ENCODE measurements around the gene SOCS1.
"Not testable (repeated sequence)": the region's sequence is repeated elsewhere in the genome, so short reads cannot be mapped to it uniquely, and the experiment has no call there.

The SOCS1 gene

DNA sequence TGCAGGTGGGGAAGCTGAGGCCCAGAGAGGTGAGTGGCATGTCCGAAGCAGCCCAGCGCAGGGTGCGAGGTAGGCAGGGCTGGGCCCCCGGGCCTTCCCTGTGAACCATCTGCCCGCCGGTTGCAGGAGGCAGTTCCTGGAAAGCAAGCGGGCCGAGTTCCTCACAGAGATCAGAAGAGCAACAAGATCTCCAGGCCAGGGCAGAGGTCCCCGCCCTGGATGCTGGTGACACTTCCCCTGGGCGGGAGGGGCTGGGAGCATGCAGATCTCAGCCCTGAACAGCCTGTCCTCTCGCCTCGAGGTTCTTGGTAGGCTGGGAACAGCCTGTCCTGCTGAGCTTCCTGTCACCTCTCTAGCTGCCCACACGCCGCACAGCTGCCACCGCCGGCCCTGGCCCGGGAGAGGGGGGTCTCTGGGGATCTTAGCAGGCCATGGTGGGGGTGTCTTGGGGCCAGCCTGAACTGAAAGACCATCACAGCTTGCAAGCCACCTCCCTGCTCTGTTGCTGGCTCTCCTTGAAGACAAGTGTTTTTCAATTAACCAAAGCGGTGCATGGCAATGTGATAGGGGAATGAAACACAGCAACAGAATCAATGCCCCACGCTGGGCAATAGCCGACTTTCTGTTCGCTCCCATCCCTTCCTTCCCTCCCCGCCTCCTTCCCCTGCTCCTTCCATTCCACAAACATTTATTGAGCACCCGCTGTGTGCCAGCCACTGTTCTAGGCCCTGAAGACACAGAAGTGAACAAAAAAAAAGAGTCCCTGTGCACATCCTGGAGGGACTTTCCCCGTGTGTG lies 31.7 kb downstream of the SOCS1 start:
- DNase-seq: peak; percentile 87 to 96

DNA sequence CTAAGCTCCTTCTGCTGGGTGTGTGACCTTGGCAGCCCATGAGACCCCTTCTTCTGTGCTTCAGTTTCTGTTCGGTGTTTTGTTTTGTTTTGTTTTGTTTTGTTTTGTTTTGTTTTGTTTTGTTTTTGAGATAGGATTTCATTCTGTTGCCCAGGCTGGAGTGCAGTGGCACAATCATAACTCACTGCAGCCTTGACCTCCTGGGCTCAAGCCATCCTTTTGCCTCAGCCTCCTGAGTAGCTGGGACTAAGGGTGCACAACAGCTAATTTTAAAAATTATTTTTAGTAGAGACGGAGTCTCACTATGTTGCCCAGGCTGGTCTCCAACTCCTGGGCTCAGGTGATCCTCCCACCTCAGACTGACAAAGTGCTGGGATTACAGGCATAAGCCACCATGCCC lies 35.5 kb downstream of the SOCS1 start:
- DNase-seq: not testable (repeated sequence)

GRCh38 chr16:11219178-11219577 lies 36.8 kb downstream of the SOCS1 start:
- DNase-seq: peak; percentile 70 to 82

DNA sequence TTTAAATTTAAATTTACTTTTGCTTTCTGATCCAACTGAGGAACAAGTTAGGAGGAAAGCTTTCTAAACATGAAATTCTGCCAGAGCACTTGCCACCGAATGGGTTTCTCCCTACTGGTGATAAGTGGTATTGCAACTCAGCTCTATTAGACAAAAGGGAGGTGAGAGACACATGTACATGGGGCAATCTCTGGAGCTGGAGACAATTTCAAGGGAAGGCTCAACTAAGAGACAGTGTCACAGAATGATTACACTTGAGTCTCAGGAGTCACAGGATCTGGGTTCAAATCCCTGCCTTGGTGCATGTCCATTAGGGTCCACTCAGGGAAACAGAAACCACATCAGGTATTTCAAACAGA lies 37.4 kb downstream of the SOCS1 start:
- DNase-seq: no peak

GRCh38 chr16:11217651-11218603 lies 38.1 kb downstream of the SOCS1 start:
- no peak for DNase-seq

DNA sequence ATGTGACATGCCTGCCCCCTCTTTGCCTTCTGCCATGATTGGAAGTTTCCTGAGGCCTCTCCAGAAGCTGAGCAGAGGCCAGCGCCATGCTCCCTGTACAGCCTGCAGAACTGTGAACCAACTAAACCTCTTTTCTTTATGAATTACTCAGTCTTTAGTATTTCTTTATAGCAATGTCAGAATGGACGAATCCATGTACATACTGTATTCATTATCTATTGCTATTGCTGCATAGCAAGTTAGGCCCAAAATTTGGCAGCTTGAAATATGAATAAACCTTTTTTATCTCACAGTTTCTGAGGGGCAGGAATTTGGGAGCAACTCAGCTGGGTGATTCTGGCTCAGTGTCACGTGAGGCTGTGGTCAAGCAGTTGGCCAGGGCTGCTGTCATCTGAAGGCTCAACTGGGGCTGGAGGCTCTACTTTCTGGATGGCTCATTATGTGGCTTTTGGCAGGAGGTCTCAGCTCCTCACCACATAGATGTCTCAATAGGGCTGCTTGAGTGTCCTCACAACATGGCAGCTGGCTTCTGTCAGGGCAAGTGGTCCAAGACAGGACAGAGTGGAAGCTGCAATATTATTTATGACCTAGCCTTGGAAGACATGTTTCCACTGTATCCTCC lies 40.0 kb downstream of the SOCS1 start:
- no peak for DNase-seq

DNA sequence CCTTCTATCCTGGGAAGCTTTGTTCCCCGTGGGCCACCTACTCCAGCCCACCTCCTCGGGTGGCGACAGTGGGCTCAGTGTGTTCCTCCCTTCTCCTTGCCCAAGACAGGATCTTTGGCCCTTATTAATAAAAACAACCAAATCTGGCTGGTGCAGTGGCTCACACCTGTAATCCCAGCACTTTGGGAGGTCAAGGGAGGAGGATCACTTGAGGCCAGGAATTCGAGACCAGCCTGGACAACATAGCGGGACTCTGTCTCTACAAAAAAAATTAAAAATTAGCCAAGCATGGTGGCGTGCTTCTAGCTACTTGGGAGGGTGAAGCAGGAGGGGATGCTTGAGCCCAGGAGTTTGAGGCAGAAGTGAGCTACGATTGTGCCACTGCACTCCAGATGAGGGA lies 42.2 kb downstream of the SOCS1 start:
- DNase-seq: no peak

DNA sequence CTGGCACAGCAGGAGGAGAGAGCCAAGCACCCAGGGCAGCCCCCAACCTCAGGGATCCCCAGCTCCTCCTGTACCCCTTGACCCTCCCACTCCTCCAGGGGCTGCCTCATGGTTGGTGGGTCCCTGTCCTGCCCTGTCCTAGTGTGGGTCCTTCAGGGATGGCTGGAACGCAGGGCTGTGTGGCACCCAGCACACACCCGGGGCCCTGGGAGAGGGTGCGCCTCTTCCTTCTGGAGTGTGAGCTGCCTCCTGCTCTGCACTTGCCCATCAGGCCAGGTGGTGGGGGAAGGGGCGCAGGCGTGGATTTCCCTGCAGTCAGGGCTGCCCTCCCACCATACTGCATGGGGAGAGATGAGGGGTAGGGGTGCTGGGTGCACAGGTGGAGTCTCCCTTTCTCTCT lies 42.6 kb downstream of the SOCS1 start:
- no peak for DNase-seq

DNA sequence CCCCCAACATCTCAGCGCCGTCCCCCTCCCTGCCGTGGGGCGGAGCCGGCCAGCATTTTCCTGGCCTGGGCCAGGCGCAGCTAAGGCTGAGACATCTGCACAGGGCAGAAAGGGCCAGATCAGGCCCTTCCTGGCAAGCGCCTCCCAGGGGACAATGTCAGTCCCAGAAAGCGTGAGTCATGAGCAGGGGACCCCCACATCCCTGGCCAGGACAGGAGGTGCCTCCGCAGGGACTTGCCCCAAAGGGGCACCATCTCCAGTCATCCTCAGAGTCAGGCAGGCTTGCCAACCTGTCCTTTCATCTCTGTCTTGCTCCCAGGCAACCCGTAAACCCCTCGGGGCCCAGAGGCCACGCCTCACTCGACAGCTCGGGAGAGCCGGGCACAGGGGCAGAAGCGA lies 43.2 kb downstream of the SOCS1 start:
- no peak for DNase-seq

DNA sequence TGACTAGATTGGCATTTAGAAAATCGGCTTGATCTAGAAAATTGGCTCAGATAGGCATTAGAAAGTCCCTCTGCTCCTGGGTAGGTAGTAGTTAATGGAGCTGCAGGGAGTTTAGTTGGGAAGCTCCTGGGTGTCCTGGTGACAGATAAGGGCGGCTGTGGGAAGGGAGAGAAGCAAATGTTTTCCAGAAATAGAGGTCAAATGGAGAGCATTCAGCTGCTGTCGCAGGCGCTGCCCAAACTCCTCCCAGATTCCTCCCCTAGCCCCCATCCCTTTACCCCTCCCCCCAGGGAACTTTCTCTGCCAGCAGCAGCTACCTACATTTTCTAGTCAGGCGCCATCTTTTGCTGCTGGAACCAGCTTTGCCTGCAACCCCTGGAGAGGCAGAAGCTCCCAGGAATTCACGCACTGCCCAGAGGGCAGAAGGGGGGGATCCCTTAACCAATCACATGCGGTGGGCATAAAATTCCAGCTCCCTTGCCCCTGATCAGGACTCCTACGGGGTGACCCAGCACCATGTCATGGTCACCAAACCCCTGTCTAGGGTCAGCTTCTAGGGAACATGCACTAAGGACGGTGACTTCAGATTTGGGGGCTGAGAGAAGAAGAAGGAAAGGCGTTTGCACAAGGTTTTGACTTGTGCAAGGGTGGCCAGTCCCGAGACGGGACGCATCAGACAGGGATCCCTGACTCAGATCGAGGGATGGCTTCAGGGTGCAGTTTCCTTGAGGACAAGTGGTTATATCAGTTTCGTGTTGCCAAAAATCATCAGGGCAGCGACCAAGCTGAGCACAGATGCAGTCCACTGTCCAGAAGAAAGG lies 43.8 kb downstream of the SOCS1 start:
- no peak for DNase-seq

DNA sequence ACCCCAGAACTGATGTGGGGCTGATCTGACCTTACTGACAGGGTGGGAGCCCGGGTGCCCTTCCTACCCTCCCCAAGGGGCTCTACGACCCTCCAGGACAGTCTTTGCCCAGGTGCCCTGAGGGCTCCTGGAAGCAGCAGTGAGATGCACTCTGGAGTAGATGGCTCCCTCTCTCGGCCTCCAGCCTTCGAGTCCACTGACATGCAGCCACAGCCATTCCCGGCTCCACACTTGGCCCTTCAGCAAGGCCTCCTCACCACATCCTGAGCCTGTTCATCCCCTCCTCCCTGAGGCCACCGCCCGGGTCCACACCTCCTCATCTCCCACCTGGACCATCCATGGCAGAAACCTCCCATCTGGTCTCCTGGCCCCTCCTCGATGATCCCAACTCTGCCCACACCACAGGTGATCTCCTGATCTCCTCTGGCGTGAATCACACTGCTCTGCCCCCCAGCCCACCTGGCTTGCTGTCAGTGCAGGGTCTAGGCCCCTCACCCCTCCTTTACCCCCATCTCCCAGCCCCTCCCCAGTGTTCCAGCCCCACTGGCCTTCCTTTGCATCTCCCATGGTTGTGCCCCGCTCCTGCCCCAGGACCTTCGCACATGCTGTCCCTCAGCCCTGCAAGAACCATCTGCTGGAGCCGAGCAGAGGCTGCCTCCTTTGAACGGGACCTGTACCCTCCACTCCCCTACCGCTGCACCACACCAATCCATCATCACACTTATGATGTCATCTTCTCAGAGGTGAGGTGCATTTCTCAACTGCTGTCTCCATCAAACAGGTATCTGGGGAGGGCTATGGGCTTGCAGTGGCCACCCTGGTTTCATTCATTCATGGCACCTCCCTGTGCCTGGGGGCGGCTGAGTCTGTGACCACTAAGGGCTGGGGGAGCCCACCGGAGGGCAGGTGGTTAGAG lies 44.7 kb downstream of the SOCS1 start:
- DNase-seq: no peak

DNA sequence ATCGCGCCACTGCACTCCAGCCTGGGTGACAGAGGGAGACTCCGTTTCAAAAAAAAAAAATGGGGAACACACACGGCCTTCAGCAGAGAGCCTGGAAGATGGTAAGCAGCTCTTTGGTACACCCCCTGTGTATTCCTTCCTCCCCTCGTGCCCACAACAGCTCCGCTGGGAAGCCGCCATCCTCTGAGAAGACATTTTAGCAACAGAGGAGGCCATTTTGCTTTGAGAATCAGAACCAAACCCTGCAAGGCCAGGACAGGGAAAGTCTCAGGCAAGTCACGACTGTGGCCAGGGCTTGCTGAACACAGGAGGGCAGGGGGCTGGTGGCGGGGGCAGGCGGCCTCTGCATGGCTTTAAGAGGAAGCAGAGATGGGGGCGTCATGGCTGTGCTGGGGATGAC lies 45.7 kb downstream of the SOCS1 start:
- no peak for DNase-seq

- peak; percentile 73 to 74 for DNase-seq
These were observed 46.9 kb downstream of the SOCS1 start for GRCh38 chr16:11208916-11209665.

DNA sequence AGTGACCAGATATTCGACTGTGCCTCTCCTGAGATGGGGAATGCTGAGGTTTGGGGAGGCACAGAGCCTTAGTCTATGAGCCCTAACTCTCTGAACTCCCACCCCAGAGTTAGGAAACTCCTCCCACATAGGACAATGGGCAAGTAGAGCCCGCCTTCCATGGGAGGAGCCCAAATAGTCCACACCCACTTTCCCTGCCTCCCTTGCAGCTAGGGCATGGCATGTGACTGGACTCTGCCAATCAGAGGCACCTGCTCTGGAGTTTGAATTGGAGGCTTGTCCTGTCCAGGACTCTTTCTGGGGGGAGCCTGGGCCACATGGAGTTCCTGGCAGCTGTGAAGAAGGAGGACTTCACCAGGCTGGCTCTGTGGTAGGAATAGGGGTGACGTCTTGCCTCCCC lies 48.4 kb downstream of the SOCS1 start:
- no peak for DNase-seq

DNA sequence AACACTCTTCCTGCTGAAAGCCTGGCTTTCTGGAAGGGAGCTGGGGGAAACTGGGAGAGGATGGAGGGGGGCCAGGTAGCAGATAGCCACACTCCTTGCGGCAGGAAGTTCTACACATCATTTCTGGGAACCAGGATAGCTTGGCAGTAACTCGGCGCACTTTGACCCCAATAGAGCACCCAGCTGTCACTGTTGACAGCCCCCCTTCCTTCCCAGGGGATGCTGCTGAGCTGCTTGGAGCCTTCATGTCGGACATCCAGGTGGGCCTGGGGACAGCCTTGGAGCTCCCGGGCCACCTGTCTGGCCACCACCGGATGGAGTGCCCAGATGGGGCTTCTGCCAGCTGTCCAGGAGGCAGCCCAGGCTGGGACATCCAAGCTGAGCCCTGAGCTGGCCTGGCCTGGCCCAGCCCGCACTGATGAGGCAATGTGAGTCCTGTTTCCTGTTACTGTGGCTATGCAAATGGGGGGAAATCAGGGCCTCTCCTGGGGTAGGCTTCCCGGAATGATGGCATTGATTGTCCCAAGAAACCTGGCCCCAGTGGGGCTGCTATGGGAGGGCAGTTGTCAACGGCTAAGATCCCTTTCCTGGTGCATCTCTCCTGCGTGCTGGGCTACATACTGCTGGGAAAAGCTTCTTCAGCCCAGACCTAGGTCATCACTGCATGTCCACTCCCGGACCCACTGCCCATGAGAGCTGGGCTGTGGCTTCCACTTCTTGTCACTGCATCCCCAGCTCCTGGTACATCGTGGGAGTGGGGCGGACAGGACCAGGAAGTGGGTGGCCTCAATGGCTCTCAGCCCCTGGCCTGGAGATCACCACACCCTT lies 50.0 kb downstream of the SOCS1 start:
- peak; percentile 22 to 28 for DNase-seq

DNA sequence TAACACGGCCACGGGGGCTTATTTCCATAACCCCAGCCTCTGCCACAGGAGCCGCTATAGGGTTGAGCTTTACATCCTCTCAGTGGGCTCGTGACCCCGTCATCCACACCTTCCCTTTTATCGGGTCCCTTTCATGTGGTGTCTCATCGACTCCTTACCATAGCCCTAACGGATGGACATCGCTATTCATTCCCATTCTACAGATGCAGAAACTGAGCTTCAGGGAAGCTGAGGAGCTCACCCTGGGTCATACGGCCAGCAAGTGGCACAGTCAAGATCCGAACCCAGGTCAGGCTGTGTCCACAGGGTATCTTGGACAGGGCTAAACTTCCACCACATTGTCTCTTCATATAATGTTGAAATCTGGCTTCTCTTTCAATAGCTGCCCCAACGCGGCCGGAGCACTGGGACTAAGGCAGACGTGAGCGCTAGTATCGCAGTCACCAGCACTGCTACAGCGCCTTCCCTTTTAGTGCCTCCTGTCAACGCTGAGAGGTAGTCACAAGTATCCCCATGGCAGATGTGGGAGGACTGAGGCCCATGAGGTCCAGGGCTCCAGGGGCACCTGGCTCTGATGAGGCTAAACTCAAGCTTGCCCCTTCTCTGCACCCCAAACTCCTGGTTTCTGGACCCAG lies 50.8 kb downstream of the SOCS1 start:
- DNase-seq: no peak

- DNase-seq: no peak
These were observed 51.4 kb downstream of the SOCS1 start for GRCh38 chr16:11204513-11205047.
